ENCODE results near the gene RASSF4. TPM values are rescaled to one million over a fixed set of nuclear protein-coding genes. Genes with fewer than 3 reads are reported as not detected.

The RASSF4 gene, protein sequence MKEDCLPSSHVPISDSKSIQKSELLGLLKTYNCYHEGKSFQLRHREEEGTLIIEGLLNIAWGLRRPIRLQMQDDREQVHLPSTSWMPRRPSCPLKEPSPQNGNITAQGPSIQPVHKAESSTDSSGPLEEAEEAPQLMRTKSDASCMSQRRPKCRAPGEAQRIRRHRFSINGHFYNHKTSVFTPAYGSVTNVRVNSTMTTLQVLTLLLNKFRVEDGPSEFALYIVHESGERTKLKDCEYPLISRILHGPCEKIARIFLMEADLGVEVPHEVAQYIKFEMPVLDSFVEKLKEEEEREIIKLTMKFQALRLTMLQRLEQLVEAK
- total RNA-seq, result 1.1 TPM

DNA sequence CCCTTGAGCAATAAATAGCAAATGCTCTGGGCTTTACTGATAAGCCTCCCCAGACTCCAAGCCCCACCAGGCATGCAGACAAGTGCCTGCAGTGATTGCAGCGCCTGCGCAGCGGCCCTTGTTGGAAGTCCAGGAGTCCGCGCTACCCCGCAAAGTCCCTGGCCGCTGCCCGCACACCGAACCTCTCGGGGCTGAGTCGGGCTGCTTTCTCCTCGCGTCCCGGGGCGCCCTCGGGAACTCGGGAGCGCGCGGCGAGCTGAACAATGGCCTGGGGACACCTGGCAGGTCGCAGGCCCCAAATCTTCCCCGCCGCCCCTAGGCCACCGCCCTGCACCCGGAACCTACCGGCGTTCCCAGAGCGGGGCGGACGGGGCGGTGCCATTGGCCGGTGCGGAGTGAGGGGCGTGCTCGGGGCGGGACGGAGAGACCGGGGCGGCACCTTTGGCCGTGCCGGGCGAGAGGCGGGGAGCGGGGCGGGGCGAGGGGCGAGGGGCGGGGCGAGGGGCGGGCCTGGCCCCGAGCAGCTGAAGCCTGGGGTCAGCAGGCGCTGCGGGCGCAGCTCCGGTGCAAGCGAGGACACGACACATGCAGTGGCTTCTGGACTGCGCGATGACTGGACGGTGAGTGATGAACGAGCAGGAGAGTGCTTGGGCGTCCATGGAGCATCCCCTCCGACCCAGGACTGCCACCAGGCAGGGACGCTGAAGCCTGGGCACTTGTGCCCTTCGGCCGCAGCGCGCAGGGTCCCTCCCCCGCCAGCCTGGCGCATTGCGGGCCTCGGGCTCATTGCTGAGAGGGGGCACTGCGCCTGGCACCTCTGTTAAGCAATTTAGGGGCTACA, at the start of gene RASSF4:
RASSF4 (plus strand) TSS at position 556 of the 841 bp plus-strand sequence. CDS start 10,401 bp downstream, outside the sequence.
- peak; percentile 60 to 89 (median 85) for DNase-seq (ENCODE audit: low read depth in 2 of 3, low spot score in 2 of 3)

DNA sequence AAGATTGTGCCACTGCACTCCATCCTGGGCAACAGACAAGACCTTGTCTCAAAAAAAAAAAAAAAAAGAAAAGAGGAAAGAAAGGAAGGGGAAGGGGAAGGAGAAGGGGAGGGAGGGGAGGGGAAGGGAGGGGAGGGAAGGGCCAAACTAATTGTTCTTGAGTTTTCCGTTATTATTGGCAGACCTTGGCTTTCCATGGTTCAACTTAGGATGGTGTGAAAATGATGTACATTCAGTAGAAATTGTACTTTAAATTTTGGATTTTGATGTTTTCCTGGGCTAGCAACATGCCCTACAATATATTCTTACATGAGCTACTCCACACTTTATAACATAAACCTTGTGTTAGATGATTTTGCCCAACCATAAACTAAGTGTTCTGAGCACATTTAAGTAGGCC, 49.7 kb upstream of the RASSF4 start:
- no peak for DNase-seq (ENCODE audit: low read depth in 2 of 3, low spot score in 2 of 3)

DNA sequence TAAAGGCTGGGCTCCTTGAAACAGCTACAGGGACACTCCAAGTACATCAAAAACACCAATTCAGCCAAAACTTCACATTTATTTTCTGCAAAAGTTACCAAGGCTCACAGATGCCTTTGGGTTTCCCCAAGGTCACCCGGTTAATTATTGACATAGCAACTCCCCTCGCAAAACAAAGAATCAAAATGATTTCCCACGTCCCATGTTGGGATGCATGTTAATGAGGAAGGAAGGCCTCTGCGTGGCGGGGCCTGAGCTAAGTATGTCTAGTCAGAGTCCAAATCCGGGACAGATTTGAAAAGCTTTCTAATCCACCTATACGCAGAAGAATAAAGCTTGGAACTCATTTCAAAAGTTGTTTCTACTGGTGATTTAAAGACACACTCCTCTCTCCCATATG, 49.0 kb upstream of the RASSF4 start:
- DNase-seq (ENCODE audit: low read depth in 2 of 3, low spot score in 2 of 3), result no peak

DNA sequence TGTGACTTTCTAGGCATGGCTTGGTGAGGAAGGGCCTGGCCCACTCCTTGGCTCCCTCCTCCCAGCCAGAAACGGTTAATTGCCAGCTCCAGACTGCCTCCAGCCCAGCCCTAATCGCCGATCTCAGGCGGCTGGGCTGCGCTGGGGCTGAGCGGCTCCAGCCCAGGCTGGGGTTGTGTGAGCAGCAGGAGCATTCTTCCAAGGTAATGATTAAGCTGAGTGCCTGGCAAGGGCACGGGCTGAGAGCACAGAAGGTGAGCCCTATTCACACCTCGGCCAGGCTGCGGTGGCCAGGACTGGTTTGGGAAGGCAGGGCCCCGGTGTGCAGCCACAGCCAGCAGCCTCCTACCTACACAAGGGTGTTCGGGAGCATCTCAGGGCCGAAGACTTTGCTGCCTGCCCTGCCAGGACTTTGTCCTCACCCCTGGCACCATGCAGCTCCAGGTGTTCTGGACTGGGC, 48.5 kb upstream of the RASSF4 start, which contains the start of gene TMEM72:
TMEM72 (plus strand) TSS at position 257 of the 460 bp plus-strand sequence; CDS start at position 433, 176 bp downstream.
- peak in 1 of 3 donors; percentile 13 for DNase-seq (ENCODE audit: low read depth in 2 of 3, low spot score in 2 of 3)

DNA sequence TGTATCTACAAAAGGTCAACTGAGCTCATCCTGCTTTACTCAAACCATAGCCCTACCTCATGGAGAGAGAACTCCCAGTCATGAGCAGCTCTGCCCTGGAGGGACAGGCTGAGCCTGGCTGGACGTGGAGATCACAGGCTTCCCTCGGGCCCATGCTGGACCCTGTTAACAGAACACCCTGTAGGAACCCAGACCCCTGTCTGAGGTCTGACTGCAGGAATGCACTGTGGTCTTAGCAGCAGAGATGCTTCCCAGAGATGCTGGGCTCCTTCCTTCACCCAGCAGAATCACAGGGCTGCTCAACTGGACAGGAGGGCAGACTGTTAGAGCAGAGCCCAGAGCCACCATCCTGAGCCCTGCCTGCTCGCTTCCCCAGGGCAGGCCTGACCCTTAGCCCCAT, 47.7 kb upstream of the RASSF4 start:
- DNase-seq (ENCODE audit: low read depth in 2 of 3, low spot score in 2 of 3), result no peak

DNA sequence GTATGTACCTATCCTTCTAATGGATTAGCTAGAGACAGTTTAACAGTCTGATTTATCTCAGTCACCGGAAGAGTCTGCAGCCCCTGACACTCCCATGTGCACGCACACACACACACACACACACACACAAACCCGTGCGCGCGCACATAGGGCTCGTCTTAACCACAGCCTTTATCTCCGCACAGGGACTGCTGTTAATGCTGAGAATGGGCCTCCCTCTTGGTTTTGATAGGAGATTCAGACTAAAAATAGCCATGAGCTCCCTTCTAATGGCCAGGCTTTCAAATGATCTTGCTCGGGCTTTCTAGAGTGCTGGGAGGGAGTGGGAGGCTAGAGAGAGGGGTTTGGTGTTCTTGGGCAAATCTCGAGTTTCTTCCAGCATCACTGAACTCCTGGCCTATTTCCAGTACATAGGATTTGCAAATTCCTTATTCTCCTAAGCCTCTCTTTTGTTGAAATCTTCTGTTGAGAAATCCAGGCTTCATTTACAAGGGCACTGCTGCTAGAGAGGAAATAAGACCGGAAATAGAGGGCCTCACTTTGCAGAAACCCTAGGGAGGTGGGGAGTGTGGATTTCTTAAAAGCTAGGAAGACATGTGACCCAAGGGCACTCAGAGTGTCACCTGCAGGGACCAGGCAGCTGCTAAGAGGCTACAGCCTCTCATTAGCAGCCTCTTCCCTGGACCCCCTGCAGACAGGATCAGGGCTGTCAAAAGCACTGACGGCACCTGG, 46.1 kb upstream of the RASSF4 start:
- DNase-seq (ENCODE audit: low read depth in 2 of 3, low spot score in 2 of 3), result peak in 2 of 3 donors; percentile 54 to 81

DNA sequence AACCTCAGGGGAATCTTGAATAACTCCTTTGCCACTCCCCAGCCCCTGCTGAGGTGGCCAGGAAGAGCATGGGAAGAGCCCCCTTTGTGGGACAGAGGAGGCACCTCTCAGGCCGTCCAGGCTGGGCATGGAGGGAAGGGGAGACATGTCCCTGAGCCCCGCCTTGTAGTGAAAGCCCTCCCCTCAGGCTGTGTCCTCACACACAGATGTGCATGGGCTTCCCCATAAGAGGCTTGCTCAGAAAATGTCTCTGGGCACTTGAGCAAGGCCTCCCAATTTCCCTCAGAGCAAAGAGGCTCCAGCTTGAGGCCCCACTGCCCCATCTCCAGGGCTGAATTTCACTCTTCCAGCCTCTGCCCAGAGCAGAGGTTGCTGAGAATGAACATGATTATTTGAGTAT, 44.7 kb upstream of the RASSF4 start:
- no peak for DNase-seq (ENCODE audit: low read depth in 2 of 3, low spot score in 2 of 3)

DNA sequence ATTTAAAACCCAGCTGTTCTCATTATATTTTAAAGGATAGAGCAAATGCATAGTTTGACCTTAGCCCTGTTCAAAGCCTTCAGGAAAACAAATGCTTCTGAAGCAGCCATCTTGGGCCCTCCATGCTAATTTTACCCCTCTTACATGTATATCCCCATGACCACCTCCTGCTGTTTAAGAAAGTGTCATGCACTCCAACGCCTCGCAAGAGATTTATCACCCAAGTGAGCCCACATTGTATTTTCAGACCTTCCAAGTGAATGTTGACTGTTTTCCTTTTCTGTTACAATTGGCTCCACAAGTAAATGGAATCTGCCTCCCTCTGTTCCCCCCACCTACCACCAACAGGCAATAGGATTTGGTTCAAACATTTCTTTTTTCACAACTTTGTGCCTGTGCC, 43.2 kb upstream of the RASSF4 start:
- DNase-seq (ENCODE audit: low read depth in 2 of 3, low spot score in 2 of 3), result no peak

DNA sequence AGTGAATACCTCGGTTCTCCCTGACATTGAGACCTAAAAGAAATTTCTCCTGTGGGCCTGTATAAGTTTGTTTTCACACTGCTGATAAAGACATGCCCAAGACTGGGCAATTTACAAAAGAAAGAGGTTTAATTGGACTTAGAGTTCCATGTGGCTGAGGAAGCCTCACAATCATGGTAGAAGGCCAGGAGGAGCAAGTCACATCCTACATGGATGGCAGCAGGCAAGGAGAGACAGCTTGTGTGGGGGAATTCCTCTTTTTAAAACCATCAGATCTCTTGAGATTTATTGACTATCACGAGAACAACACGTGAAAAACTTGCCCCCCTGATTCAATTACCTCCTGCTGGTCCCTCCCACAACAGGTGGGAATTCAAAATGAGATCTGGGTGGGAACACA, 41.8 kb upstream of the RASSF4 start:
- DNase-seq (ENCODE audit: low read depth in 2 of 3, low spot score in 2 of 3), result no peak

DNA sequence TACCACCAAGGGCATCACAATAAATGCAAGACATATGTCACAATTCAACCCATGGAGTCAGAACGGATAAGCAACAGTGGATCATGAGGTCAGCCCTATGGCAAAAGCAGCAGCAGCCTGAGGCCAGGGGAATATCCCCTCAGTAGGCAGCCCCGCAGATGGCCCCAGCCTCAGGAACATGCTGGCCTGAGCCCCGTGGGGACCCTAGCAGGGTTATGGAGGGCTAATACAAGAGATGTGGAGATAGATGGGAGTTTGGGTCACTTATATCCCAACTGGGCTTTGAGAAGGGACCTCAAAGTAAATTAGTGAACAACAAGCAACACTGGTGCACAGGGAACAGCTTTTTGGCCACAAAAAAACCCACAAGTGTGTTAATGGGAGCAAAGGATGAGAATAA, 39.4 kb upstream of the RASSF4 start:
- no peak for DNase-seq (ENCODE audit: low read depth in 2 of 3, low spot score in 2 of 3)

DNA sequence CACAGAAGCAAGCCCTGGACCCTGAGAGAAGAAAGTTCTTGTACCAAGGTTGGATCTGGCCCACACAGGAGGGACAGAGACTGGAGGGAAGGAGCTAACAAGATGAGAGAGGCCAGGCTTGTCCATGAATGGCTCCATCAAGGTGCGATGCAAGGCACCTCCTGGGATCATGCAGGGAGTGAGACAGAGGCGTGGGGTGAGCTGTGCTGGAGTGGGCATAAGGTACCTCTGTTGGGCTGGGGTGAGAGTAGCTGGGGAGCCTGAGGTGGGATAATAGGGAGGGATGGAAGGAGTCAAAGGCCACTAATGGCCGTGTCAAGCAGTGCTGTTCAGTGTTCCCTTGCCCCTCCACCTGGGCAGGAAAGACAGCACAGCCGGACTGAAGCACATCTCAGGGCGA, 38.5 kb upstream of the RASSF4 start:
- DNase-seq (ENCODE audit: low read depth in 2 of 3, low spot score in 2 of 3), result no peak

DNA sequence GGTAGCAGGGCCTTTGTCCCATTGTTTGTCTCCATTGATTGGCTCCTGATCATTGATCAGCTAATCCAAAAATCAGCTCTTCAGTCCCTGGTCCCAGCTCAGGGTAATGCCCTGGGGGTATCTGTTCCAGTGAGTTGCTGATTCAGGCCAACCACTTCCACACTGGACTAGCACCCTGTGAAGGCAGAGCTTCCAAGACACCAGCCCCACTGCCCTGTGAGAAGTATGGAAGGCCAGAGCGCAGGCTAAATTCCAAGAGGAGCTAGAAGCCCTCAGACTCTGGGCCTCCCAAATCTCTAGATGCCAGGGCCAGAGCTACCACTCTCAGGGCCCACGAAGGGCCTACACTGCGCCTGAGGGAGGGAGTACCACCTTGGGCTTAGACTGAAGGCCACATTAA, 38.1 kb upstream of the RASSF4 start:
- no peak for DNase-seq (ENCODE audit: low read depth in 2 of 3, low spot score in 2 of 3)

DNA sequence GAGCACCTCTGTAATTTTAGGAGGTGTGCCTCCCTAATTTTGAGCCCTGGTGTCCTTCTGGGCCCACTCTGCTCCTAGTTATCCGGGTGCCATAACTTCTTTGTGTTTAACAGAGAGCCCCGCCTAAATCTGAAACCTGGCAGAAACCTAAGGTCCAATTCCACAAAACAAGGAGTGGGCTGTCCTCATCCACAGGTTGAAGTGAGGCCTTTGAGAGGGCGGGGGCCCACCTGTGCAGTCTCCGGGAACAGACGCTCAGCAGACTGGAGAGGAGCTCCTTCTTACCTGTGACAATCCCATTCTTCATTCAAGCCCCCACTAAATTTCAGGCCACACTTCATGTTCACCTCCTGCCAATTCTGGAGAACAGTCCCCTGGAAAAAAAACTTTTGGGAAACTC, 37.6 kb upstream of the RASSF4 start:
- no peak for DNase-seq (ENCODE audit: low read depth in 2 of 3, low spot score in 2 of 3)

DNA sequence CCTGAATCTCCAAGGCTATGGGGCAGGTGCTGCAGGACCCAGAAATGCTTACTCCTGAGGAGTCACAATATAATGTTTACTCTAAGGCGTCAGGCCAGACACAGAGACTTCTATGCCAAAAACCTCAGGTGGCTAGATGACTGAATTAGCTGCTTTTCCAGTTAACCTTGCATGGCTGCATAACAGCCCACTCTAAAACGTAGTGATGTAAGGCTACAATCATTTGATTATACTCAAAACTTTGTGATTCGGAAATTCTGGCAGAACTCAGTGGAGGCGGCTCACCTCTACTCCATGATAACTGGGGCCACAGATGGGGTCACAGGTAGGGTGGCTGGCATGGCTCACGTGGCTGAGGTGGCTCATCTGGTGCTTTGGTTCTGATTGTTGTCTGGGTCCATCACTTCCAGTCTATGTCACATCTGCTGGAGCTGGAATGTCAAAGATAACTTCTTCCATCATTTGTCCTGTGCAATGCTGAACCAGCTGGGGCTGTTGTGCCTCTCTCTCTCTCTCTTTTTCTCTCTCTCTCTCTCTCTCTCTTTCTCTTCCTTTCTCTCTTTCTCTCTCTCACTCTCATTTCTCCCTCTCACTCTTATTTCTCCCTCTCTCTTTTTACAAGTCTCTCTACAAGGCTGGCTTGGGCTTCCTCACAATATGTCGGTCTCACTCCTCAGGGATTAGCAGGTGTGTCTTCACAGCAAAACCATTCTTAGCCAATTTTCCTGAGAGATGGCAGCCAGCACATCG, 36.6 kb upstream of the RASSF4 start:
- DNase-seq (ENCODE audit: low read depth in 2 of 3, low spot score in 2 of 3), result no peak

DNA sequence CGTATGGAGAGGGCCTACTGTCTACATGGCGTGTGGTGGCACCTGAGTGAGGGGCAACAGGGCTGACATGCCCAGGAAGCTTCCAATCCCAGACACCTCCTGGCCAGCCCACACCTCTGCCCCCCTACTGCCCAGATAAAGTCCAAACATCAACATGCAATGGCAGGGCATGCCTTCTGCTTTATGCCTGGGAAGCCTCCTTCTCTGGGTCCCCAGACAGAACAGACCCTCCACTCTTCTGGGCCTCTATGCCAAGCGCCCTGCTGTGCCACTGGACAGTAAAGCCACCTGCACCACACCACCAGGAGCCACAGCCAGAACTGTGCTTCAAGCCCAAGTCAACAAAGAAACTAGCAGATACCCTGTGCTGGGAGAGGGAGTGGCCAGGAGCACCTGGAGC, 36.0 kb upstream of the RASSF4 start:
- no peak for DNase-seq (ENCODE audit: low read depth in 2 of 3, low spot score in 2 of 3)

DNA sequence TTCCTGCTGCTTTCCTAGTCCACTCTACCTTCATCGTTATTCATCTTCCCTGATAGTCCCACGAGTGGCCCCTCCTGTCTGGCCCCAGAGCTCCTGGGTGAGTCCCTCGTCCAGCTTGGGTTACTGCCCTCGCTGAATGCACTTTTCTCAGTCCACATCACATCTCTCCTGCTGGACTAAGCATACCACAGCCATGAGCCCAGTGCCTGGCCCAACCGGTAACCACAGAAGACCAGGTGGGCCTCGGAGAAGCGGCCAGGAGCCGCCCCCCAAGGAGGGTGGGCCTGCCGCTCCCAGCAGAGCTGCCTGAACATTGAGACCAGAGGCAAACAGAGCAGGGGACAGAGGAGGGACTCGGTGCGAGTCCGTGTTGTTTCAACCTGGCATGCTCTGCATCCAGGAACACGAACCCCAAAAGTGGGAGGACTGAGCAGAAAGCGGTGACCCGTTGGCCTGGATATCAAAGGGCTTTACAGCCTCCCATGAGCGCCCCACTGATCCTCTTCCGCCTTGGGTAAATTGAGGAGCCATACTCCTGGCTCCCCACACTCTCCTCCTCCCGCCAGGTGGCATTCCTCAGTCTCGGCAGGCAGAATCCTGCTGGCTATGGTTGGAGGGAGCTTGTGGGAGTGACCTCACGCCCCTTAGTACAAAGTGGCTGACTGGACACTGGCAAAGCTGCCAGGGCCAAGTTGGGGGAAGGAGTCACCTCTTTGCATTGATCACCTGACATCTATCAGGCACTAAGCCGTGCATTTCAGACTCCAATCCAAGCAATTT, 35.2 kb upstream of the RASSF4 start:
- DNase-seq (ENCODE audit: low read depth in 2 of 3, low spot score in 2 of 3), result no peak

DNA sequence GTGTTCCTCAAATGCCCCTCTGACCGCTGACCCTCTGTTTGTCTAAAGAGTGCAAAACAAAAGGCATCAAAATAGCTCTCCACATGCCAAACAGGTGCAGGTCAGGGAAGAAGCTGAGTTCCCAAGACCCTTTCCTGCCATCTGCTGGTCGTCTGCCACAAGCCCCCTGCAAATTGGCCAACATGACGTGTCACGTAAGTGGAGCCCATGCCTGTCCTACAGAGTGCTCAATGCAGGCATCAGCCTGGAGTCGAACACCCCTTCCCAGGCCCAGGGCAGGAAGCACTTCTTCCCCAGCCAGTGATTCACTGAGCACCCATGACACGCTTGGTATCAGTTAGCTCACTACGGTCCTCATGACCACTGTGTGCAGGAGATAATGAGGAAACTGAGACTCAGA, 34.4 kb upstream of the RASSF4 start:
- peak in 2 of 3 donors; percentile 47 to 72 for DNase-seq (ENCODE audit: low read depth in 2 of 3, low spot score in 2 of 3)

DNA sequence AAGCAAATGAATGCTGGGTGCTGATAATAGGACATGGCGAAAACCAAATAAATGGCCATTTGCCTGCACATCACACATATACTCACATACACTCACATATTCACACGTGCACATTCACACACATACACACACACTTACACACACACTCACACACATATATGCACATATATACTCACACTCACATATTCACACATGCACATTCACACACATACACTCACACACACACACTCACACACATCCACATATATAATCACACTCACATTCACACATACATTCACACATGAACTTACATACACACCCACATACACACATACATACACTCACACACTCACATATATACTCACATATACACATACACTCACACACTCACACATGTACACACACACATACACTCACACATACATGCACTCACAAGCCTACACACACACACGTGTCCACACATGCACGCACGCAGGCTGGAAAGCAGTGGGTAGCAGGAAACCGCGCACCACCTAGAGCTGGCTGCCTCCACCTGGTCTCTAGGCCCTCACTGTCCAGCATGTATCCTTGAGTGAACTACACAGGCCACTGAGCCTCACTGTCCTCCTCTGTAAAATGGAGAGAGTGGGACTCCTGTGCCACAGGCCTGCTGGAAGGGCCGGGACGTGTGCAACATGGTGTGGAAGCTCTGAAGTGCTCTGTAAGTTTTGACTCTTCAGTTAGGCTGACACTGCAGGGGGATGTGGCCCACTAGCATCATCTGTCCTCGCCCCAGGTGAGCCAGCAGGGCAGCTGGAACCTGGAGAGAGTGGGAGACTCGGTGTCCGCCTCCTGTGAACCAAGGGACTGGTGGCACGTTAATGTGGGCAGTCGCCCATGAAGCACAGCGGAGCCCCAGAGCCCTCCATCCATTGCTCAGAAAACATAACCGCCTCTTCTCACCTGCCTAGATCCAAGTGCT, 33.5 kb upstream of the RASSF4 start:
- no peak for DNase-seq (ENCODE audit: low read depth in 2 of 3, low spot score in 2 of 3)
